GM18519 (cell line): Measurements from ENCODE around the gene TNNT3.
"Not testable (repeated sequence)": the region's sequence is repeated elsewhere in the genome, so short reads cannot be mapped to it uniquely, and the experiment has no call there.

Experiments
- ATAC-seq: cut with Tn5 transposase; IDR thresholded peaks from one replicate; pipeline ENCODE4 v1.9.1; 2021; ENCODE audit warnings: mild to moderate bottlenecking, moderate library complexity; ENCODE audit not compliant: unreplicated experiment, low FRiP score

TNNT3 gene

DNA sequence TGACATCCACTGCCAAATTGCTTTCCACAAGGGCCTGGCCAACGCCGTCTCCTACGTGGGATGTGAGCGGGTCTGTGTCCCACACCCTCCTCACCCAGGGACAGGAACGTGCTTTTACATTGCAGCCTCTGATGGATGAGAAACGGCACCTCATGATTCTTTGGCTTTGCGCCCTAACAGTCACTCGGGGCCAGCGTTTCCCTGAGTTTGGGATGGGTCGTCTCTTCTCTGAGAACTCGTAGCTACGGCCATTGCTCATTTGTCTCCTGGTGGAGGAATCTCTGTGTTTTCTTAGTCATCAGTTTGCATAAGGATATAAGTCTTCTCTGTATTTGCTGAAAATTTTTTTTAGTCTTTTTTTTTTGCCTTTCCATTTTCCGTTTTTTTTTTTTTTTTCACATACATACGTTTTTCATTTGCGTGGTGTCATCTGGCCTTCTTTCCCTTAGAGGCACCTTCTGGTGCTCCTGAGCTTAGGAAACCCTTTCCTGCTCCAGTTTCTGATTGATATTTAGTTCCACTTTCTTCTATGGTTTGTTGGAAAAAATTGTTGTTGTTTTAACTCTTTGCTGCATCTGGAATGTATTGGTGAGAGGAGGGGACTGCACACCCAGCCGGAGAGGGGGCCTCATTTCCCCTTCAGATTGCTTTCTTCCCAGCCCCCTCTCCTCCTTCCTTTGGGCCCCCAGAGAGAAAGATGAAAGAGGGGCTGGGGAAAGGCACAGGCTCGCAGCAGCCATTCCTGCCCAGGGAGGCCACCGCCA, 12.0 kb downstream of the TNNT3 start:
- ATAC-seq = no peak

DNA sequence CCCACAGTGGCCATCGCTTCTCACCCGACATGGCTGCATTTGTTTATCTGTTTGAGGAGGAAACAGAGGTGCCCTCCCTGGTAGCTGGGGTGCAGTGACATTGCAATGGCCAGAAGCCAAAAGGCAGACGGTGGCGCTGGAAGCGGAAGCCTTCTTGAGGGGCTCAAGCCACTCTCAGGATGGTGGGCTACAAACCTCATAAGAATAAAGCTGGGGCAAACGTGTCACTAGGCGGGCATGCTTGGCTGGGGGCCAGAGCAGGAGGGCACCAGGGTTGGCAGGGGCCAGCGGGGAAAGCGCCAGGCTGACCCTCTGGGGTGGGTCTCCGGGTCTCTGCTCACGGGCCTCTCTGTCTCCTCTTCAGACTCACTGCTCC, 12.6 kb downstream of the TNNT3 start:
- no peak for ATAC-seq

DNA sequence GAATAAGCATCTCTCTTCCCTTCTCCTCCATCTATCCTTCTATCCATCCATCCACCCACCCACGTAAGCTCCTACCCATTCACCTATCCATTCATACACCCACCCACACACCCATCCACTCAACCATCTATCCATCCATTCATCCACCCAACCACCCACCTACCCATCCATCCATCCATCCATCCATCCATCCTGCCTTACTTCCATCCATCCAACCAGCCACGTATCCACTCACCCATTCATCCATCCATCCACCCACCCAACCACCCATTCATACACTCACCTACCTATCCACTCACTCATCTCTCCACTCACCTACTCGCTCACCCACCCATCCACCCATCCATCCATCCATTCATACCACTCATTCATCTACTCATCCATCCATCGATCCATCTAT, 13.2 kb downstream of the TNNT3 start:
- ATAC-seq = no peak

DNA sequence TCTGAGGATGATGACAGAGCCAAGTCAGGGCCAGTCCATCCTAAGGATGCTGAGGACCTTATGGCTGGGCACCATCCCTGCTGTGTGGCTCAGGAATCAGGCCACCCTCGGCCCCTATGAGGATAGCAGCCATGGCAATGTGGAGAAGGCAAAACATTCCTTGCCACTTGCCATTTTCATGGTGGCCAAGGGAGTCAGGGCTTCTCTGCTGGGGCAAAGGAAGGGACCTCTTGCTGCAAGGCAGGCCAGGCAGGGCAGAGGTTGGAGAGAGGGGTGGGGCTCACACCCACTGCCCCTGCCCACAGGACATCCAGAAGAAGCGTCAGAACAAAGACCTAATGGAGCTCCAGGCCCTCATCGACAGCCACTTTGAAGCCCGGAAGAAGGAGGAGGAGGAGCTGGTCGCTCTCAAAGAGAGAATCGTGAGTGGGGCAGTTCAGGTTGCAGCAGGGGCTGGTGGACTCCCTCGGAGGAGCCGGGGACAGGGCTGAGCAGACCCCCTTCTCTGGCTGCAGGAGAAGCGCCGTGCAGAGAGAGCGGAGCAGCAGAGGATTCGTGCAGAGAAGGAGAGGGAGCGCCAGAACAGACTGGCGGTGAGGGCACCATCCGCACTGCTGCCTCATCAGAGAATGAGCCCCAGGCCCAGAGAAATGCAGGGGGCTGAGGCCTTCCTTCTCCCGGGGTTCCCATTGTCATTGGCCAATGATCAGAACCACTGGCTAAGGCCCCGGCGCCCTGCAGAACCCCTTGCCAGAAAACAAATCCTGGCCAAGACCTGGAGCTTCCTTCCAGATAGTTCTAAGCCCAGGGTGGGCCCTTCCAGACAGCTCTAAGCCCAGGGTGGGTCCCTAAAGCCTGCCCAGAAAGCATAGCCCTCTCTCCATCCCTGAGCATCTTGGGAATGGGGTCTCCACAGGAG, 14.2 kb downstream of the TNNT3 start:
- no peak for ATAC-seq

DNA sequence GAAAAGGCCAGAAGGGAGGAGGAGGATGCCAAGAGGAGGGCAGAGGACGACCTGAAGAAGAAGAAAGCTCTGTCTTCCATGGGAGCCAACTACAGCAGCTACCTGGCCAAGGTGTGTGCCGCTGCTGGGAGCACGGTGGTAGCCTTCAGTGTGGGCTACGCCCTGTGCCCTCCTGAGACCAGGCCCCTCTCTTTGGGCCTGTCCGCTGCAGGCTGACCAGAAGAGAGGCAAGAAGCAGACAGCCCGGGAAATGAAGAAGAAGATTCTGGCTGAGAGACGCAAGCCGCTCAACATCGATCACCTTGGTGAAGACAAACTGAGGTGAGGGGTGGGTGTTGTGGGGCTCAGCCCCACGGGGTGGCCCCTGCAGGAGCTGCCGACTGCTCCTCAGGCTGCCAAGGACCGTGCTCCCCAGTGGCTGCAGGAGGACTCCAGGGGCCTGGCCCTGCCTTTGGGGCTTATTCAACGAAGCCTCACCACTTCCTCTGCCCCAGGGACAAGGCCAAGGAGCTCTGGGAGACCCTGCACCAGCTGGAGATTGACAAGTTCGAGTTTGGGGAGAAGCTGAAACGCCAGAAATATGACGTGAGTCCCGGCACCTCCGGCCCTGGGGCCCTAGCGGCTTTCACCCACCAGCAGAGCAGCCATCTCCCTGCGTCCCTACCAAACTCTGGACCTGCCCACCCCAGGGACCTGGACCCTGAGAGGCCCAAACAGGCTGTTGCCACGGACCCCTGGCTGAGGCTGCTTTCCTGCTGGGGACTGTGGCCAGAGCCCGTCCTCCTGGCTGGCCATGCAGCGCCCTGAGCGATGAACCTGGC, 15.0 kb downstream of the TNNT3 start:
- ATAC-seq = no peak

DNA sequence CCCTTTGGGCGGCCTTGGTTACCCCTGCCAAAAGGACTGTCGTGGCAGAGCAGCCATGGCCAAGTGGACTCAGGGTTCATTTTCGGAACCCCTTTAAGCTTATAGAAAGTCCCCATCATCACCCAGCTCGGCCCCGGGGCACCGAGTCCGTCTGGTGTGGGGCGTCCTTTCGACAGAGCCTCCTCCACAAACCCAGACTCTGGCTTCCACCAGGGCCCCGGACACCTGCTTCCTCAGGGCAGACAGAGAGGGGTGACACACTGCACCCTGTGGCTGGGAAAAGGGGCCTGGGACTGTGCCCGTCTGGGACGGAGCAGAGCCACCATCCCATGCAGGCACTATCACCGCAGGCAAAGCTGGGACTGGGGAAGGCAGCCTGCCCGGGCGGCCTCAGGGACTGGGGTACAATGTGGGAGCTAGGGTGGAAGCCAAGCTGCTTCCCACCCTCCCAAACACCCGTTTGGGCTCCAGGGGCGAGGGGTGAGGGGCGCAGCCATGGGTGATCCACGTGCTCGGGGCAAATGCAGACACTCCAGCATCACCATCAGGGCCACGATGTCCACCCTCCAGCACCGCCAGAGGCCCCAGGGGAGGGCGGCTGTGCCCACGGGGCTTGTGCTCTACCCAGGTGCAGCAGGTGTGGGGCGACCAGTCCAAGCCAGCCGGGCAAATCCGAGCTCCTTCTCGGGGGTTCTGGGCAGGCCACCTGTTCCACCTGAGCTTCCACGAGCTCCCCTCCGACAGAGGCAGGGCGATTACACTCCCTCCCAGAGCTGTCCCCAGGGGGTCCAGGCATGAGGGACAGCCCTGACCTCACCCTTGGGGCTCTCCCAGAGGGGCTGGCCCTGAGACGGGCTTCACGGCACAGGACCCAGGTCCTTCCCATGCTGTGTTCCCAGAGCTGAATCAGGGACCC, 15.9 kb downstream of the TNNT3 start:
- no peak for ATAC-seq

DNA sequence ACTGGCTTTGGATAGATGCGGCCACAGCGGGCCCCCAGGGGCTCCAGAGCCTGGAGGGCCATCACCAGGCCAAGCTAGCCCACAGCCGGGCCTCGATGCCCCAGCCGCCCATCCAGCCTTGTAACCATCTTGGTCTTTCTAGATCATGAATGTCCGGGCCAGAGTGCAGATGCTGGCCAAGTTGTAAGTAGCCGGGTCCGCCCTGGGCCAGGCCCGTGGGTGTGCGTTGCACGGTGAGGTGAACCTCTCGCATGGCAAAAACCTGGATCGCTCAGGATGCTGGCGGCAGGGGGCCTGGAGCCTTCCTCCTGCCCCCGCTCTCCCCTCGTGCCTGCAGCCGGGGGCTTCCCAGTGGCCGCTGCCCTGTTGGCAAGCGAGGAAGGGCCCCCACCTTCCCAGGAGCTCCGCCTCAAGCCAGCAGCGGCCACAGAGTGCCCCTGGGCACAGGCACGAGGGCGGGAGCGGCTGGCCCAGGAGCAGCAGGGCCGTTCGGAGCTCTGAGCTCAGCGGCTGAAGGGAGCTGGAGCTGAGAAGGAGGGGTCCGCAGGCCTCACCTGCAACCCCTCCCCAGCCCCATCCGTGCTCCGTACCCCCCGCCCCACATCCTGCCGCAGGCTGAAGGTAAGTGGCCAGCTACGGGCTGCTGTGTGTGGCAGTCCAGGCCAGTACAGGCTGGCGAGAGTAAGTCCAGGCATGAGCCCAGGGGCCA, 16.7 kb downstream of the TNNT3 start:
- no peak for ATAC-seq

DNA sequence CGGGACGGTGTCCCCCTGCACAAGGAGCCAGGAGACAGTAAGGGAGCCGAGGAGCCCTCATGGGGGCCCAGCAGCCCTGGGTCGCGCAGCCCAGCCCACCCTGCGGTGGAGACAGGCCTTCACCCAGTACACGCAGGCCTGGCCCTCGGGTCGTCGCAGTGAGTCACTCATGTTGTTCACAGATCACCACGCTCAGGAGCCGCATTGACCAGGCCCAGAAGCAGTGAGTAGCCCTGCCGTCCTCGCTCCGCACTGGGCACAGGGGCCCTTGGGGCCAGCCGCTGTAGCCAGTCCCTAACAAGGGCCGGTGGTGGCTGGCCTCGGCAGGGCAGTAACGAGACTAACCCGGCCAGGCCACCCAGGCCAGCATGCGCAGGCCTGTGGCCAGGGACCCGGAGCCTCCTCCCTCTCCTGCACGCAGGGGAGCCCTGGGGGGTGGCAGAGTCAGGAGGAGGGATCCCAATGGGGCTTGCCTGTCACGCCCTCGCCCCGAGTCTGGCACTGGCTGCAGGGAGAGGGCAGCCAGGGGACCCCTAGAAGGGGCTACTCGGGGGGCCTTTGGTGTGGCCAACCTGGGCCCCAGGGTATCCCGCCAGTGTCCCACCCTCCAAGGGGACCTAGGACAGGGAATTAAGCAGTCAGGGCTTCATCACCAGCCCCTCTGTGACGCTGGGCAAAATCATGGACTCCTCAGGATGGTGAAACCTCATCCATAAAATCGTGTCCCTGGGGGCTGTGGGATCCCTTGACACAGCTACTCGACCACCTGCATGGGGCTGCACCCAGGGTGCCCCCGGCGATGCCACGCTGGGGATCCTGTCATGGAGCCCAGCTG, 17.5 kb downstream of the TNNT3 start:
- ATAC-seq = no peak

DNA sequence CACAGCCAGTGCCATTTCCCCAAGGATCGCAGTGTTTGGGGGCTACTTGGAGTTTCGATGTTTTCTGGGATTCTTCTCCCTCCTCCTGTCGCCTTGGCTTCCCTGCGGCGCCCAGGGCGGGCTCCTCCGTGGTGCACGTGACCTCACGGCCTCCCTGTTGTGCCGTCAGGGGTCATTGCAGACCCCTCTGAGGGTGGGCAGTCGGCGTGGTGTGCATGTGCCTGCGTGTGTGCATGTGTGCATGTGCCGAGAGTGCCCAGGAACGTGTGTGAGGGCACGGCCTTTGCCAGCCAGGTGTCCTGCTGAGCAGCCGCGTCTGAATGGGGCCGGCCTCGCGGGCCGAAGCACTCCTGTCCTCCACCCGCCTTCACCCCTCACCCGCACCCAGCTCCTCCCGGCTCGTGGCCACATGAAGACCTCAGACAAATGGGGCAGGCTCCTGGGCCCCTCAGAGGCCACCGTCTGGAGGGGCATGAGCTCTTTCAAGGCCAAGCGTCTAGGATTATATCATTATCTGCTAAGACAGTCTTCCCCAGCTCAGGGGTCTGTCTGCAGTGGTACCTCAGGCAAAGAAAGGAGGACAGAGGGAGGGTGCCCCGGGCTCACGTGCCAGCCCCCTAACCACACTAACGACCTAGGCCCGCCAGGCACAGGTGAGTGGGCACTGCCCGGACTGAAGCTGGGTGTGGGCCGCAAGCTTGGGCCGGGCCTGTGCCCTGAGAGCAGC, 18.3 kb downstream of the TNNT3 start:
- no peak for ATAC-seq

DNA sequence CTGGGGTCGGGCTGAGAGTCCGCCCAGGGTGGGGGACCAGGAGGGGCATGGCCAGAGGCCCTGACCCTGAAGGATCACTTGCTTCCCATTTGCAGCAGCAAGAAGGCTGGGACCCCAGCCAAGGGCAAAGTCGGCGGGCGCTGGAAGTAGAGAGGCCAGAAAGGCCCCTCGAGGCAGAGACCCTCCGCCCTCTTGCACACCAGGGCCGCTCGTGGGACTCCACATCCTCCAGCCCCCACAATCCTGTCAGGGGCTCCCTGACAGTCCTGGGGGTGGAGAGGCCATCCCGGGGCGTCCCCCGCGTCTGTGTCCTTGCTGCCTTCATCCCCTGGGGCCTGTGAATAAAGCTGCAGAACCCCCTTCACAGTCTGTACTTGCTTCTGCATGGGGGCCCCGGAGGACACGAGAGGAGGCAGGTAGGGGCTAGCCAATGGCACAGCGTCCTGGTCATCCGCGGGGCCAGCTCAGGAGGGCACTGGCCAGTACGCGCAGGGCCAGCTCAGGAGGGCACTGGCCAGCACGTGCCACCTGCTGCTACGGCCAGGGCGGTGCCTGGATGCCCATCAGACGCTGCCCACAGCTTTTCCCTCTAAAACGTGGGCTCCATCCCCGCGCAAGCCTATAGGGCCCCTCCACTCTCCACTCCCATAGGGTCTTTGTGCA, 19.0 kb downstream of the TNNT3 start:
- no peak for ATAC-seq

DNA sequence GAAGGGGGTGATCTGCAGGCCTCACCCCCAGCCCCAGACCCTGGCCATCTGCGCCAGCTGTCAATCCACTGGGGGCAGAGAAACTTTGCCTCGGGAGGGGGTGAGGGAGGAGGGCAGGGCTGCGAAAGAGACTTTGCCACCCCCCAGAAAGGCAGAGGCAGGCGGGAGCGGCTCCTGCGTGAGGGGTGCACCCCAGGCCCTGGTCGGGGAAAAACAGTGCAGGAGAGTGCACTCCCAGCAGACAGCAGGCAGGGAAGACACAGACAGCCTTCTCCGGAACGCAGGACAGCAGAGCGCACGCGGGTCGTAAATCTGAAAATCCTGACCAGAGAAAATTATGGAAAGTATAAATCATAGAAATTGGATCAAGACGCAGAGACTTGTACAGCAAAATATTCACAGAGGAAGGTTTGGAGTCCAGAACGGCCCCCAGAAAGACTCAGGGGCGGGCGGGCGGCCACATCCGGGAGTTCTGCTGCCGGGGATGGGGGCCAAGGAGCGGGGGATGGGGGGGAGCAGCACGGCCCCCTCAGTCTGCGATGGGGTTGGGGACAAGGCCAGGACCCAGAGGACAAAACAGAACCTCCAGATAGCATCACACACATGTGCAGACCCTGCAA, 19.6 kb downstream of the TNNT3 start:
- no peak for ATAC-seq

DNA sequence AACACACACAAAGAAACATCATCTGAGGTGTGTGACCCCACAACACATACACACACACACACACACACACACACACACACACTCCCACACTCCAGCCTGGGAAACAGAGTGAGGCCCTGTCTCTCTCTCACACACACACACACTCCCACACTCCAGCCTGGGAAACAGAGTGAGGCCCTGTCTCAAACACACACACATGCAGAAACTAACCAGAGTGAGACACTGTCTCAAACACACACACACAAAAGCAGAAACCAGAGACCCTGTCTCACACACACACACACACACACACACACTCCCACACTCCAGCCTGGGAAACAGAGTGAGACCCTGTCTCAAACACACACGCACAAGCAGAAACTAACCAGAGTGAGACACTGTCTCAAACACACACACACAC, 20.3 kb downstream of the TNNT3 start:
- ATAC-seq = not testable (repeated sequence)

DNA sequence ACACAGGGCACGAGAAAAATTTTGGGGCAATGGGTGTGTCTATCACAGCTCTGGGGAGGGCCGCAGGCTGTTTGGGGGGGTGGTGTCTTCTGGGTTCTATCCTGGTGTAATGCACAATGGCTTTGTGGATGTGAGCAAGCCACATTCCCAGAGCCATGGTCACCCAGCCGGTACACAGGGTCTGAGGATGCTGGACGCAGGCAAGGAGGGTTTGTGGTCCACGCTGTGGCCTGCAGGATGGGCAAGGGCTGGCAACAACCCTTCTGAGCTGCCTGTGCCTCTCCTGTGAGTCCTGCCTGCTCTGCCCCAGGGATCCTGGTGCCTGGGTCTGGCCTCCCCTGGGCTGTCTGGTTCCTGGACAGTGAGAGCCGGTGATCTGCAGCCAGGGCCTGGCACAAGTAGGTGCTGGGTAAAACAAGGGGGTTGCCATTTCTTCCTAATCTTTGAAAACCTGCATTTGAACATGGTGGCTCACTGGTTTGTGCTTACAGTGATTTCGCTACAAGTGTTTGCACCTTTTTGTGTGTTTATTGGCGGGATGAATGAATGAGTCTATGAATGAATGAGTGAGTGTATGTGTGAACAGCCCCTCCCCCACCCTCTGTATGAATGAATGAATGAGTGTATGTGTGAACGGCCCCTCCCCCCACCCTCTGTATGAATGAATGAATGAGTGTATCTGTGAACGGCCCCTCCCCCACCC, 23.2 kb downstream of the TNNT3 start:
- no peak for ATAC-seq

DNA sequence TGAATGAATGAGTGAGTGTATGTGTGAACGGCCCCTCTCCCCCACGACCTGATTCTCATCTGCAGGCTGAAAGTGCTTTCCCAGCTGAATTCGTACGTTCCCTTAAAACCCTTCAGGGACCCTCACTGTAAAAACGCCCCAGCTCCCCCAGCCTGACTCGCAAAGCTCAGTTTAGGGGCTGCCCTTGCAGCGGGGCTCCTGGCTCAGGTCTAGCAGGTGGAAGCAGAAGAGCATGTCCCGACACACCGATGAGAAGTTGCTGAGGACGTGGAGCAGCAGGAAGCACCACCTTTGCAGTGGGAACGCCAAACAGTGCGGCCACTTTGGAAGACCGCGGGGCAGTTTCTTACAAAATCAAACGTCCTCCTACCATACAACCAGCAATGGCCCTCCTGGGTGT, 24.1 kb downstream of the TNNT3 start:
- no peak for ATAC-seq

DNA sequence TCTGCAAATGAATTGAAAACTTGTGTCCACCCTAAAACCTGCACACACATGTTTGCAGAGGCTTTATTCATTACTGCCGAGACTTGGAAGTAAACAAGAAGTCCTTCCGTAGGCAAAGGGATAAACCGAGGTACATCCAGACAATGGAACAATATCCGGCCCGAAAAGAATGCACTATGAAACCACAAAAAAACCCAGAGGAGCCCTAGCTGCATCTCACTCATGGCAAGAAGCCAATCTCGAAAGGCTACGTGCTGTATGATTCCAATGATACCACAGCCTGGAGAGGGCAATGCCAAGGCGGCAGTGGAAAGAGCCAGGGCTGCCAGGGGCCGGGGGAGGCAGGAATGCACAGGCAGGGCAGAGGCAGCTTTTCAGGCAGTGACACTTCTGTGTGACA, 24.5 kb downstream of the TNNT3 start:
- ATAC-seq = no peak

DNA sequence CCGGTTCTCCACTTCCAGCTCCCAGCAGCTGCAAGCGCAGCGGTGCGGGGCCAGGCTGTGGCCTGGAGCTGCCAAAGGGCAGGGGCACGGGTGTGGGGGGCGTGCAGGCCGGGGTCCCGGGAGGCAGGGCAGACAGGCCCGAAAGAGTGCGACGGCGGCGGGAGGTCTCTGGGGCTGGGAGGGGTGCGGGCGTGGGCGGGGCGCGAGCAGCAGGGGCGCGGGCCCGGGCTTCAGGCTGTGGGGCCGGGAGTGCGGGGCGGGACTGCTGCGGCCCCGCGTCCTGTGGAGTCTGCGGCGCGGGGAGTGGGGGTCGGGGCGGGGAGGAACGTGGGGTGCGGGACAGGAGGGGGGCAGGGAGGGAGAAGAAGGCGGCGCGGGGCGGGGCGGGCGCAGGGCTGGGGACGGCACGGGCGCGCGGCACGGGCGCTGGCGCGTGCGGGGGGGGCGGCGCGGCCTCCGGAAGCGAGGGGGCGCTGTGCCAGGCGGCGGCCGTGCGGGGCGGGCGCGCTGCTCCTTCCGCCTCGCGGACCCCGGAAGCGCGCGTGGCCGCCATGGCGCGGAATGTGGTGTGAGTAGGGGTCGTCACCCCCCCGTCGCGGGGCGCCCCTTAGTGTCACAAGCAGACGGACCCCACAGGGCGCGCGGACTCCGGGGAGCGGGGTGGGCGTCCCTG, 27.4 kb downstream of the TNNT3 start, which contains the start of gene MRPL23:
Gene MRPL23, plus strand, starts transcription at position 521 of the 673 bp plus-strand sequence. Its CDS starts 31 bp downstream, at position 552.
- ATAC-seq = no peak
